GF-D8 (cell line): Measurements from ENCODE around the gene DIP2B.
A peak's percentile ranks its signal among the peaks of the same experiment; 100 is the strongest.
"Not testable (repeated sequence)": the region's sequence is repeated elsewhere in the genome, so short reads cannot be mapped to it uniquely, and the experiment has no call there.

Source experiments
- DNase-seq: peaks from one replicate; lab custom pipeline; 2025; lab: John Stamatoyannopoulos, UW

DIP2B gene

GRCh38 chr12:50550530-50551223, 45.9 kb downstream of the DIP2B start:
- DNase-seq = no peak

GRCh38 chr12:50551866-50552265, 47.1 kb downstream of the DIP2B start:
- no peak for DNase-seq

GRCh38 chr12:50554651-50555050, 49.9 kb downstream of the DIP2B start:
- no peak for DNase-seq

GRCh38 chr12:50555471-50555885, 50.7 kb downstream of the DIP2B start:
- no peak for DNase-seq

- DNase-seq = no peak
Observed at GRCh38 chr12:50556273-50556672, 51.5 kb downstream of the DIP2B start.

- DNase-seq = not testable (repeated sequence)
Observed at GRCh38 chr12:50556796-50557195, 52.0 kb downstream of the DIP2B start.

GRCh38 chr12:50557421-50557820, 52.6 kb downstream of the DIP2B start:
- no peak for DNase-seq

- DNase-seq = no peak
Observed at GRCh38 chr12:50558970-50559369, 54.2 kb downstream of the DIP2B start.

- DNase-seq = no peak
Observed at GRCh38 chr12:50562520-50563433, 58.0 kb downstream of the DIP2B start.

- no peak for DNase-seq
Observed at GRCh38 chr12:50563434-50563787, 58.6 kb downstream of the DIP2B start.

- no peak for DNase-seq
Observed at GRCh38 chr12:50564237-50564947, 59.6 kb downstream of the DIP2B start.

- DNase-seq = no peak
Observed at GRCh38 chr12:50564948-50565297, 60.1 kb downstream of the DIP2B start.

GRCh38 chr12:50566066-50566465, 61.3 kb downstream of the DIP2B start:
- no peak for DNase-seq

GRCh38 chr12:50567926-50568325, 63.1 kb downstream of the DIP2B start:
- DNase-seq = no peak

GRCh38 chr12:50568338-50569091, 63.7 kb downstream of the DIP2B start:
- DNase-seq = no peak

GRCh38 chr12:50569321-50569720, 64.5 kb downstream of the DIP2B start:
- no peak for DNase-seq

- DNase-seq = no peak
Observed at GRCh38 chr12:50569876-50570275, 65.1 kb downstream of the DIP2B start.

- DNase-seq = no peak
Observed at GRCh38 chr12:50571786-50572185, 67.0 kb downstream of the DIP2B start.

GRCh38 chr12:50572287-50572686, 67.5 kb downstream of the DIP2B start:
- peak; percentile 84 for DNase-seq

GRCh38 chr12:50572760-50573159, 68.0 kb downstream of the DIP2B start:
- DNase-seq = no peak

- DNase-seq = no peak
Observed at GRCh38 chr12:50573271-50573670, 68.5 kb downstream of the DIP2B start.
